ENCODE measurements around the gene SIKE1. TPM values are rescaled to one million over a fixed set of nuclear protein-coding genes. Genes with fewer than 3 reads are reported as not detected.
"Not testable (repeated sequence)": the region's sequence is repeated elsewhere in the genome, so short reads cannot be mapped to it uniquely, and the experiment has no call there.

The SIKE1 gene
- total RNA-seq = 57.6 and 64.2 TPM in 2 replicates

- Mint-ChIP-seq H3K9me3 (no peaks in the 10 kb centered on the region), H3K4me1 (ENCODE audit: low read depth) (peaks cover 21% of the 10 kb centered on the region), H3K27me3 (ENCODE audit: low read depth) (peaks cover 6% of the 10 kb centered on the region), H3K4me3 (ENCODE audit: low read depth) (peak within 1 kb of the TSS; percentile 99), H3K27ac (peak within 1 kb of the TSS; percentile 98), H3K36me3 (ENCODE audit: low read depth) (peaks cover 36% of the 10 kb centered on the region)
- intact Hi-C loops (cut with micrococcal nuclease) = loop anchor here (1.0 kb wide), 3 partner anchors 22 to 199 kb away; partner anchors contain the start of genes BCAS2 and NRAS
- DNase-seq (ENCODE audit: low spot score) = peak; percentile 93
These were observed at the start of gene SIKE1 for GRCh38 chr1:114780344-114781226. TSS of gene SIKE1 (minus strand) at chr1:114780685. CDS start at chr1:114780607, 78 bp downstream.

GRCh38 chr1:114830075-114830474 is 49.6 kb upstream of the SIKE1 start:
- H3K4me1 Mint-ChIP-seq (ENCODE audit: low read depth); H3K9me3 Mint-ChIP-seq; intact Hi-C loops (cut with micrococcal nuclease); DNase-seq (ENCODE audit: low spot score); H3K4me3 Mint-ChIP-seq (ENCODE audit: low read depth); H3K27ac Mint-ChIP-seq; H3K36me3 Mint-ChIP-seq (ENCODE audit: low read depth); H3K27me3 Mint-ChIP-seq (ENCODE audit: low read depth): not testable (repeated sequence)

- no peaks in the 10 kb centered on the region for H3K4me1 Mint-ChIP-seq (ENCODE audit: low read depth)
- H3K27me3 Mint-ChIP-seq (ENCODE audit: low read depth) = no peaks in the 10 kb centered on the region
- H3K4me3 Mint-ChIP-seq (ENCODE audit: low read depth) = no peak overlapping the region
- intact Hi-C loops (cut with micrococcal nuclease) = no loop called here
- H3K36me3 Mint-ChIP-seq (ENCODE audit: low read depth) = no peaks in the 10 kb centered on the region
- no peak for DNase-seq (ENCODE audit: low spot score)
- H3K27ac Mint-ChIP-seq = no peak overlapping the region
- peaks cover 6% of the 10 kb centered on the region for H3K9me3 Mint-ChIP-seq
These were observed 47.8 kb upstream of the SIKE1 start for GRCh38 chr1:114828251-114828650.

- no peak overlapping the region for H3K27ac Mint-ChIP-seq
- no peaks in the 10 kb centered on the region for H3K4me1 Mint-ChIP-seq (ENCODE audit: low read depth)
- intact Hi-C loops (cut with micrococcal nuclease) = no loop called here
- DNase-seq (ENCODE audit: low spot score) = no peak
- peaks cover 6% of the 10 kb centered on the region for H3K9me3 Mint-ChIP-seq
- no peaks in the 10 kb centered on the region for H3K36me3 Mint-ChIP-seq (ENCODE audit: low read depth)
- H3K27me3 Mint-ChIP-seq (ENCODE audit: low read depth) = no peaks in the 10 kb centered on the region
- H3K4me3 Mint-ChIP-seq (ENCODE audit: low read depth) = no peak overlapping the region
These were observed 41.5 kb upstream of the SIKE1 start for GRCh38 chr1:114821978-114822377.

- Mint-ChIP-seq H3K36me3 (ENCODE audit: low read depth) (no peaks in the 10 kb centered on the region), H3K9me3 (peaks cover 6% of the 10 kb centered on the region), H3K4me1 (ENCODE audit: low read depth) (no peaks in the 10 kb centered on the region), H3K4me3 (ENCODE audit: low read depth) (no peak overlapping the region), H3K27ac (no peak overlapping the region), H3K27me3 (ENCODE audit: low read depth) (no peaks in the 10 kb centered on the region)
- intact Hi-C loops (cut with micrococcal nuclease) = no loop called here
- DNase-seq (ENCODE audit: low spot score) = no peak
These were observed 39.9 kb upstream of the SIKE1 start for GRCh38 chr1:114820392-114820791.

- DNase-seq (ENCODE audit: low spot score) = no peak
- Mint-ChIP-seq H3K27ac (no peak overlapping the region), H3K9me3 (peaks cover 6% of the 10 kb centered on the region), H3K4me3 (ENCODE audit: low read depth) (no peak overlapping the region), H3K27me3 (ENCODE audit: low read depth) (no peaks in the 10 kb centered on the region), H3K36me3 (ENCODE audit: low read depth) (no peaks in the 10 kb centered on the region), H3K4me1 (ENCODE audit: low read depth) (no peaks in the 10 kb centered on the region)
- intact Hi-C loops (cut with micrococcal nuclease) = no loop called here
These were observed 39.4 kb upstream of the SIKE1 start for GRCh38 chr1:114819869-114820268.

GRCh38 chr1:114804449-114804848 is 24.0 kb upstream of the SIKE1 start:
- intact Hi-C loops (cut with micrococcal nuclease); H3K4me3 Mint-ChIP-seq (ENCODE audit: low read depth); DNase-seq (ENCODE audit: low spot score); H3K27ac Mint-ChIP-seq; H3K9me3 Mint-ChIP-seq; H3K4me1 Mint-ChIP-seq (ENCODE audit: low read depth); H3K27me3 Mint-ChIP-seq (ENCODE audit: low read depth); H3K36me3 Mint-ChIP-seq (ENCODE audit: low read depth): not testable (repeated sequence)

GRCh38 chr1:114803001-114803400 is 22.5 kb upstream of the SIKE1 start:
- no peak overlapping the region for H3K27ac Mint-ChIP-seq
- no peaks in the 10 kb centered on the region for H3K9me3 Mint-ChIP-seq
- DNase-seq (ENCODE audit: low spot score) = no peak
- H3K36me3 Mint-ChIP-seq (ENCODE audit: low read depth) = no peaks in the 10 kb centered on the region
- H3K4me3 Mint-ChIP-seq (ENCODE audit: low read depth) = no peak overlapping the region
- no peaks in the 10 kb centered on the region for H3K4me1 Mint-ChIP-seq (ENCODE audit: low read depth)
- intact Hi-C loops (cut with micrococcal nuclease) = no loop called here
- peaks cover 10% of the 10 kb centered on the region for H3K27me3 Mint-ChIP-seq (ENCODE audit: low read depth)

GRCh38 chr1:114794038-114794437 is 13.6 kb upstream of the SIKE1 start:
- H3K36me3 Mint-ChIP-seq (ENCODE audit: low read depth) = no peaks in the 10 kb centered on the region
- H3K4me3 Mint-ChIP-seq (ENCODE audit: low read depth) = no peak overlapping the region
- intact Hi-C loops (cut with micrococcal nuclease) = no loop called here
- DNase-seq (ENCODE audit: low spot score) = no peak
- peaks cover 18% of the 10 kb centered on the region for H3K27me3 Mint-ChIP-seq (ENCODE audit: low read depth)
- no peak overlapping the region for H3K27ac Mint-ChIP-seq
- no peaks in the 10 kb centered on the region for H3K9me3 Mint-ChIP-seq
- H3K4me1 Mint-ChIP-seq (ENCODE audit: low read depth) = no peaks in the 10 kb centered on the region

GRCh38 chr1:114790581-114790980 is 10.1 kb upstream of the SIKE1 start:
- H3K27me3 Mint-ChIP-seq (ENCODE audit: low read depth) = peaks cover 30% of the 10 kb centered on the region
- H3K4me3 Mint-ChIP-seq (ENCODE audit: low read depth); H3K36me3 Mint-ChIP-seq (ENCODE audit: low read depth); DNase-seq (ENCODE audit: low spot score); H3K27ac Mint-ChIP-seq; intact Hi-C loops (cut with micrococcal nuclease); H3K4me1 Mint-ChIP-seq (ENCODE audit: low read depth): not testable (repeated sequence)
- H3K9me3 Mint-ChIP-seq = peaks cover 17% of the 10 kb centered on the region

- DNase-seq (ENCODE audit: low spot score); H3K4me1 Mint-ChIP-seq (ENCODE audit: low read depth); intact Hi-C loops (cut with micrococcal nuclease); H3K36me3 Mint-ChIP-seq (ENCODE audit: low read depth); H3K4me3 Mint-ChIP-seq (ENCODE audit: low read depth); H3K27ac Mint-ChIP-seq: not testable (repeated sequence)
- peaks cover 17% of the 10 kb centered on the region for H3K9me3 Mint-ChIP-seq
- H3K27me3 Mint-ChIP-seq (ENCODE audit: low read depth) = peaks cover 34% of the 10 kb centered on the region
These were observed 6.0 kb upstream of the SIKE1 start for GRCh38 chr1:114786440-114786839.

GRCh38 chr1:114782476-114782875 is 2.0 kb upstream of the SIKE1 start:
- Mint-ChIP-seq H3K27ac (no peak overlapping the region), H3K27me3 (ENCODE audit: low read depth) (peaks cover 20% of the 10 kb centered on the region), H3K9me3 (peaks cover 15% of the 10 kb centered on the region), H3K36me3 (ENCODE audit: low read depth) (peaks cover 19% of the 10 kb centered on the region), H3K4me3 (ENCODE audit: low read depth) (no peak overlapping the region), H3K4me1 (ENCODE audit: low read depth) (peaks cover 21% of the 10 kb centered on the region)
- DNase-seq (ENCODE audit: low spot score) = no peak
- intact Hi-C loops (cut with micrococcal nuclease) = no loop called here

GRCh38 chr1:114779722-114780121 is 763 bp downstream of the SIKE1 start:
- H3K4me3 Mint-ChIP-seq (ENCODE audit: low read depth) = peak overlapping the region; percentile 99
- intact Hi-C loops (cut with micrococcal nuclease) = loop anchor here (1.0 kb wide), 3 partner anchors 21 to 198 kb away; partner anchors contain the start of genes BCAS2 and NRAS
- H3K4me1 Mint-ChIP-seq (ENCODE audit: low read depth) = peaks cover 21% of the 10 kb centered on the region
- H3K9me3 Mint-ChIP-seq = no peaks in the 10 kb centered on the region
- peaks cover 43% of the 10 kb centered on the region for H3K36me3 Mint-ChIP-seq (ENCODE audit: low read depth)
- peaks cover 5% of the 10 kb centered on the region for H3K27me3 Mint-ChIP-seq (ENCODE audit: low read depth)
- DNase-seq (ENCODE audit: low spot score) = no peak
- peak overlapping the region; percentile 98 for H3K27ac Mint-ChIP-seq

Measured in activated T-helper 2 cell treated with anti-CD3 and anti-CD28 coated beads, Interferon-gamma antibody, Interleukin-2, Interleukin-4, amounts not matched to agents 10 μg/mL and 5 μg/mL and 100 μg/mL, durations not matched to agents 14 hours and 24 hours and 36 hours (primary cell).